HepG2 (cell line): ENCODE measurements around the gene CPPED1. TPM values are rescaled to one million over a fixed set of nuclear protein-coding genes. Genes with fewer than 3 reads are reported as not detected.

Source experiments
- BCL6 ChIP-seq: IDR thresholded peaks from 2 replicates; pipeline ENCODE4 v1.6.1; 2016; ENCODE audit warnings: missing genetic modification reagents, missing compliant biosample characterization
- FOSL2 ChIP-seq: sonication (generic); formaldehyde crosslinking; IDR thresholded peaks from 2 replicates; pipeline ENCODE4 v1.4.0; 2020; ENCODE audit warnings: missing genetic modification reagents
- FOXP4 ChIP-seq: sonication (generic); formaldehyde crosslinking; IDR thresholded peaks from 2 replicates; pipeline ENCODE4 v1.4.0; 2020; ENCODE audit warnings: missing genetic modification reagents
- GLI4 ChIP-seq: sonication (generic); formaldehyde crosslinking; IDR thresholded peaks from 2 replicates; pipeline ENCODE4 v1.5.1; 2020; ENCODE audit warnings: missing genetic modification reagents, mild to moderate bottlenecking, moderate library complexity, borderline replicate concordance
- KLF12 ChIP-seq: sonication (generic); formaldehyde crosslinking; IDR thresholded peaks from 2 replicates; pipeline ENCODE4 v1.4.0; 2020; ENCODE audit warnings: missing genetic modification reagents, borderline replicate concordance
- MAZ ChIP-seq, 2 experiments: sonication (generic) in 1 of 2; formaldehyde crosslinking in 1 of 2; IDR thresholded peaks; 2 replicates each; pipeline versions ENCODE4 v1.5.0 to v1.6.1; 2012 to 2020; ENCODE audit warnings: low read depth in 2 of 2, mild to moderate bottlenecking in 2 of 2, borderline replicate concordance in 1 of 2, improper control_type of control experiment in 1 of 2, low read length in 1 of 2, missing genetic modification reagents in 1 of 2, moderate library complexity in 1 of 2
- MEF2D ChIP-seq: sonication (generic); formaldehyde crosslinking; IDR thresholded peaks from 2 replicates; pipeline ENCODE4 v1.5.1; 2020; ENCODE audit warnings: mild to moderate bottlenecking, missing genetic modification reagents
- MIXL1 ChIP-seq: IDR thresholded peaks from 2 replicates; pipeline ENCODE4 v1.6.1; 2016
- PCBP1 ChIP-seq: fragments of 200-400 bp; formaldehyde crosslinking; IDR thresholded peaks from 2 replicates; pipeline ENCODE4 v1.6.1; 2017; ENCODE audit warnings: mild to moderate bottlenecking, low read depth, low read length, borderline replicate concordance
- PRMT3 ChIP-seq: sonication (generic); formaldehyde crosslinking; IDR thresholded peaks from 2 replicates; pipeline ENCODE4 v1.8.1; 2022; ENCODE audit warnings: low read depth, mild to moderate bottlenecking, moderate library complexity, missing genetic modification reagents, borderline replicate concordance
- RAD51 ChIP-seq: fragments of 450-650 bp; IDR thresholded peaks from 2 replicates; pipeline ENCODE4 v1.6.1; 2016; ENCODE audit warnings: borderline replicate concordance
- RERE ChIP-seq: IDR thresholded peaks from 2 replicates; pipeline ENCODE4 v1.6.1; 2016; ENCODE audit warnings: low read depth, missing genetic modification reagents, missing compliant biosample characterization
- RFX3 ChIP-seq: IDR thresholded peaks from 2 replicates; pipeline ENCODE4 v1.6.1; 2016; ENCODE audit warnings: missing biosample characterization, missing genetic modification reagents
- RFXANK ChIP-seq: IDR thresholded peaks from 2 replicates; pipeline ENCODE4 v1.6.1; 2016
- TEAD2 ChIP-seq: sonication (generic); formaldehyde crosslinking; IDR thresholded peaks from 2 replicates; pipeline ENCODE4 v1.9.0; 2021; ENCODE audit warnings: missing genetic modification reagents
- ZFP82 ChIP-seq: sonication (generic); formaldehyde crosslinking; IDR thresholded peaks from 2 replicates; pipeline ENCODE4 v1.5.1; 2020; ENCODE audit warnings: mild to moderate bottlenecking, missing genetic modification reagents, borderline replicate concordance
- ZNF562 ChIP-seq: sonication (generic); formaldehyde crosslinking; IDR thresholded peaks from 2 replicates; pipeline ENCODE4 v1.8.0; 2022; ENCODE audit warnings: missing genetic modification reagents, borderline replicate concordance
- ZNF644 ChIP-seq: IDR thresholded peaks from 2 replicates; pipeline ENCODE4 v1.6.1; 2016; ENCODE audit warnings: low read depth
- ZNF691 ChIP-seq: sonication (generic); formaldehyde crosslinking; IDR thresholded peaks from 2 replicates; pipeline ENCODE4 v1.4.0; 2020; ENCODE audit warnings: missing genetic modification reagents, low read depth, mild to moderate bottlenecking, borderline replicate concordance
- ZNF710 ChIP-seq: sonication (generic); formaldehyde crosslinking; IDR thresholded peaks from 2 replicates; pipeline ENCODE4 v1.5.0; 2020; ENCODE audit warnings: mild to moderate bottlenecking, missing genetic modification reagents, borderline replicate concordance
- polyA plus RNA-seq, 8 experiments: library from polyadenylated mRNA; depleted of rRNA in 3 of 8; stranded (reverse) in 7 of 8; unstranded in 1 of 8; fragments of >200 nt; fragmentation: Illumina TruSeq in 4 of 8; extraction: Trizol in 4 of 8; gene quantifications; 2 replicates each; pipeline versions ENCODE4 v1.2.1 to v1.2.3, GENCODE V29; 2011 to 2016; ENCODE audit warnings: low read depth in 4 of 8, missing spikeins in 1 of 8, mixed read lengths in 1 of 8; ENCODE audit not compliant: insufficient read depth in 1 of 8
- total RNA-seq, 5 experiments: library from RNA; depleted of rRNA; stranded (reverse); fragments of >200 nt; fragmentation: Illumina TruSeq; extraction: Trizol; gene quantifications; 2 replicates each; pipeline ENCODE4 v1.2.3, GENCODE V29; 2016; ENCODE audit warnings: low read depth in 1 of 5

The CPPED1 gene
- total and polyA plus RNA-seq, 2 of the 13 experiments (the other 11 are each of a cell fraction or from before 2014, with no cell fraction given) = 66.6 to 71.3 TPM

- TF ChIP-seq RERE (no peak; the same call in 1 of the 2 replicates), TEAD2 (no peak), PRMT3 (CRISPR knock-in tag) (no peak), RFX3 (no peak), PCBP1 (no peak), RAD51 (no peak), ZNF644 (CRISPR knock-in tag) (no peak), ZFP82 (CRISPR knock-in tag) (no peak), FOXP4 (no peak), ZNF691 (no peak), RFXANK (CRISPR knock-in tag) (no peak), MEF2D (CRISPR knock-in tag) (no peak), ZNF562 (CRISPR knock-in tag) (no peak), FOSL2 (CRISPR knock-in tag) (no peak), MIXL1 (CRISPR knock-in tag) (no peak; the same call in 1 of the 2 replicates), ZNF710 (CRISPR knock-in tag) (no peak), MAZ (IDR thresholded peaks at IDR 0.05; ENCODE audit: borderline replicate concordance, low read depth, low read length) (no peak), MAZ (CRISPR knock-in tag; IDR thresholded peaks at IDR 0.05; ENCODE audit: low read depth) (peak; percentile 20; the same call in 1 of the 2 replicates), BCL6 (CRISPR knock-in tag) (no peak), GLI4 (CRISPR knock-in tag) (no peak), KLF12 (CRISPR knock-in tag) (no peak; the same call in 1 of the 2 replicates)
These were observed 189.6 kb downstream of the CPPED1 start (continued) for GRCh38 chr16:12613992-12614661.
